H9 (cell line): ENCODE measurements around the gene SLC35E4. TPM values are rescaled to one million over a fixed set of nuclear protein-coding genes. Genes with fewer than 3 reads are reported as not detected.

Experiments
- DNase-seq: peaks from one replicate; pipeline ENCODE4 v3.0.0-alpha.2; 2017
- H2AFZ ChIP-seq: one replicate; pipeline ENCODE4 v1.6.1; 2013; ENCODE audit warnings: mild to moderate bottlenecking, low read length, control low read depth, moderate library complexity
- H2AK5ac ChIP-seq: 2 replicates; pipeline ENCODE4 v1.6.1; 2013; ENCODE audit warnings: low read length, control low read depth, mixed read lengths; ENCODE audit not compliant: insufficient read length
- H2BK120ac ChIP-seq: one replicate; pipeline ENCODE4 v1.6.1; 2013; ENCODE audit warnings: low read depth, mild to moderate bottlenecking, low read length, control low read depth, inconsistent platforms; ENCODE audit not compliant: poor library complexity, severe bottlenecking
- H2BK12ac ChIP-seq: 2 replicates; pipeline ENCODE4 v1.6.1; 2013; ENCODE audit warnings: low read length, control low read depth, mixed read lengths, low read depth; ENCODE audit not compliant: insufficient read length
- H2BK15ac ChIP-seq: 2 replicates; pipeline ENCODE4 v1.6.1; 2013; ENCODE audit warnings: low read depth, low read length, control low read depth
- H2BK20ac ChIP-seq: one replicate; pipeline ENCODE4 v1.6.1; 2013; ENCODE audit warnings: low read depth, mild to moderate bottlenecking, low read length, control low read depth, inconsistent platforms; ENCODE audit not compliant: poor library complexity, severe bottlenecking
- H2BK5ac ChIP-seq: 2 replicates; pipeline ENCODE4 v1.6.1; 2013; ENCODE audit warnings: low read length, control low read depth, mixed read lengths; ENCODE audit not compliant: insufficient read length
- H3K14ac ChIP-seq: 2 replicates; pipeline ENCODE4 v1.6.1; 2013; ENCODE audit warnings: low read length, control low read depth; ENCODE audit not compliant: insufficient read depth
- H3K18ac ChIP-seq: 2 replicates; pipeline ENCODE4 v1.6.1; 2013; ENCODE audit warnings: low read depth, mild to moderate bottlenecking, mixed read lengths, low read length, control low read depth; ENCODE audit not compliant: insufficient read length
- H3K23ac ChIP-seq: 2 replicates; pipeline ENCODE4 v1.6.1; 2013; ENCODE audit warnings: low read length, control low read depth, mixed read lengths, low read depth; ENCODE audit not compliant: insufficient read length
- H3K23me2 ChIP-seq: 2 replicates; pipeline ENCODE4 v1.6.1; 2013; ENCODE audit warnings: low read depth, mild to moderate bottlenecking, mixed read lengths, low read length, control low read depth; ENCODE audit not compliant: insufficient read length, poor library complexity, severe bottlenecking
- H3K27ac ChIP-seq: 2 replicates; pipeline ENCODE4 v1.5.1; 2013; ENCODE audit warnings: low read length, control low read depth, mixed read lengths, low read depth; ENCODE audit not compliant: insufficient read length
- H3K27me3 ChIP-seq: 2 replicates; pipeline ENCODE4 v1.6.1; 2013; ENCODE audit warnings: low read length, control low read depth, inconsistent platforms; ENCODE audit not compliant: insufficient read depth
- H3K4ac ChIP-seq: 2 replicates; pipeline ENCODE4 v1.6.1; 2013; ENCODE audit warnings: low read depth, mild to moderate bottlenecking, control low read depth, inconsistent platforms, low read length, moderate library complexity
- H3K4me1 ChIP-seq: 2 replicates; pipeline ENCODE4 v1.6.1; 2013; ENCODE audit warnings: low read length, control low read depth, inconsistent platforms; ENCODE audit not compliant: insufficient read depth
- H3K4me2 ChIP-seq: 2 replicates; pipeline ENCODE4 v1.6.1; 2013; ENCODE audit warnings: low read length, control low read depth, mixed read lengths; ENCODE audit not compliant: insufficient read length, insufficient read depth
- H3K56ac ChIP-seq: 2 replicates; pipeline ENCODE4 v1.6.1; 2013; ENCODE audit warnings: low read depth, mild to moderate bottlenecking, mixed read lengths, low read length, control low read depth; ENCODE audit not compliant: insufficient read length
- H3K79me1 ChIP-seq: 2 replicates; pipeline ENCODE4 v1.6.1; 2013; ENCODE audit warnings: low read depth, mild to moderate bottlenecking, moderate library complexity, low read length, control low read depth, inconsistent platforms; ENCODE audit not compliant: insufficient read depth, poor library complexity, severe bottlenecking
- H3K79me2 ChIP-seq: 2 replicates; pipeline ENCODE4 v1.6.1; 2013; ENCODE audit warnings: low read length, control low read depth, inconsistent platforms; ENCODE audit not compliant: insufficient read depth
- H3K9ac ChIP-seq: 2 replicates; pipeline ENCODE4 v1.6.1; 2013; ENCODE audit warnings: low read length, control low read depth, mixed read lengths; ENCODE audit not compliant: insufficient read length; ENCODE audit errors: extremely low read depth
- H3K9me3 ChIP-seq: one replicate; pipeline ENCODE4 v1.6.1; 2013; ENCODE audit warnings: low read depth, low read length, inconsistent platforms; ENCODE audit not compliant: control insufficient read depth
- H3T11ph ChIP-seq: one replicate; pipeline ENCODE4 v1.6.1; 2013; ENCODE audit warnings: mild to moderate bottlenecking, low read length, control low read depth, inconsistent platforms
- H4K20me1 ChIP-seq: one replicate; pipeline ENCODE4 v1.6.1; 2013; ENCODE audit not compliant: control insufficient read depth, insufficient read length, insufficient read depth
- H4K5ac ChIP-seq: 2 replicates; pipeline ENCODE4 v1.6.1; 2013; ENCODE audit warnings: low read depth, mild to moderate bottlenecking, mixed read lengths, low read length, control low read depth; ENCODE audit not compliant: insufficient read length
- H4K8ac ChIP-seq: replicated peaks from 2 replicates; pipeline ENCODE4 v1.6.1; 2013; ENCODE audit warnings: low read length, control low read depth, mixed read lengths, low read depth; ENCODE audit not compliant: insufficient read length
- H4K91ac ChIP-seq: 2 replicates; pipeline ENCODE4 v1.6.1; 2013; ENCODE audit warnings: low read depth, mild to moderate bottlenecking, moderate library complexity, mixed read lengths, low read length, control low read depth; ENCODE audit not compliant: insufficient read length
- H3K27ac Mint-ChIP-seq, 3 experiments: 2 replicates in 2 of 3; 3 replicates in 1 of 3; pipeline ENCODE4 v1.8.0; 2020 to 2021; ENCODE audit warnings: mixed read lengths in 3 of 3, mild to moderate bottlenecking in 1 of 3, moderate library complexity in 1 of 3
- H3K27me3 Mint-ChIP-seq: 2 replicates; pipeline ENCODE4 v1.8.0; 2021; ENCODE audit warnings: low read depth, mild to moderate bottlenecking, moderate library complexity, mixed read lengths
- H3K36me3 Mint-ChIP-seq, 3 experiments: 2 replicates in 2 of 3; 3 replicates in 1 of 3; pipeline ENCODE4 v1.8.0; 2020 to 2021; ENCODE audit warnings: low read depth in 3 of 3, mixed read lengths in 3 of 3; ENCODE audit not compliant: insufficient read depth in 1 of 3
- H3K4me1 Mint-ChIP-seq, 2 experiments: 2 replicates each; pipeline ENCODE4 v1.8.0; 2020; ENCODE audit warnings: mixed read lengths in 2 of 2
- H3K4me3 Mint-ChIP-seq, 2 experiments: 2 replicates in 1 of 2; 3 replicates in 1 of 2; pipeline ENCODE4 v1.8.0; 2020 to 2021; ENCODE audit warnings: mild to moderate bottlenecking in 2 of 2, mixed read lengths in 2 of 2, moderate library complexity in 1 of 2
- H3K9me3 Mint-ChIP-seq, 2 experiments: 2 replicates in 1 of 2; 3 replicates in 1 of 2; pipeline ENCODE4 v1.8.0; 2020; ENCODE audit warnings: mild to moderate bottlenecking in 2 of 2, mixed read lengths in 2 of 2, moderate library complexity in 1 of 2
- WGBS: extraction: QIAGEN DNeasy Blood & Tissue Kit; methylation state at CpG from one replicate; pipeline ENCODE4 v1.1.7; 2013; ENCODE audit warnings: missing lambda C conversion rate, low lambda C conversion rate, mixed read lengths; ENCODE audit not compliant: insufficient read length; ENCODE audit errors: extremely low coverage; 5-methylcytosine and 5-hydroxymethylcytosine counted together
- total RNA-seq: library from RNA; stranded (reverse); gene quantifications from 2 replicates; pipeline ENCODE4 v1.2.1, GENCODE V29; 2021
- TF ChIP-seq, protein P1 (sequence below): fragments of 200-600 bp; sonication (generic); conservative IDR thresholded peaks from 3 replicates; pipeline ENCODE4 v1.8.0; 2021; ENCODE audit warnings: antibody characterized with exemption, mild to moderate bottlenecking

SLC35E4 gene
- total RNA-seq, 1 experiment from 2014 or later = 3.7 TPM

DNA sequence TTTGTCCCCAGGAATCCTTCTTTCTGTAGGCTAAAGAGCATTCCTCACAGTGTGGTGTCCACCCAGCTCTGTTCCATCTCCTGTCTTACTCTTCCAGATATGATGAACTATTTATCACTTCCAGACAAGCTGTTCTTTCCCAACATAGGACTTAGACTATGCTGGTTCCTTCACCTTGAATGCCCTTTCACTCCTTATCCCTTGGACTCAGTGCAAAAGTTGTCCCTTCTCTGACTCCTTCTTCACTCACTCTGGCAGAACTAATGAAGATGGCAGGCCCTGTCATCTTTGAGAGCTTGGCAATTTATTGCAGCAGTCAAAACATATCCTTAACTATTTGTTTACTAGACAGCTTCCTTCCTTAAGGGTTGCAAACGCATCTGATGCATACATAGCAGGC is 55.6 kb downstream of the SLC35E4 start:
- H3K56ac ChIP-seq = no peak overlapping the region
- no peaks in the 10 kb centered on the region for H3K9me3 Mint-ChIP-seq
- no peak overlapping the region for H2AFZ ChIP-seq
- no peak overlapping the region for H3K18ac ChIP-seq
- H3K23me2 ChIP-seq = peaks cover 6% of the 10 kb centered on the region
- no peak overlapping the region for H3K9ac ChIP-seq
- no peaks in the 10 kb centered on the region for H3K79me1 ChIP-seq
- H4K91ac ChIP-seq = no peak overlapping the region
- H3T11ph ChIP-seq = no peak overlapping the region
- no peak overlapping the region; a peak in 1 of 7 replicates for H3K27ac Mint-ChIP-seq
- H2BK20ac ChIP-seq = no peak overlapping the region
- H4K5ac ChIP-seq = no peak overlapping the region
- H2BK120ac ChIP-seq = no peak overlapping the region
- no peak overlapping the region for H4K8ac ChIP-seq
- peaks cover 14% of the 10 kb centered on the region for H3K27me3 Mint-ChIP-seq
- H3K4me3 Mint-ChIP-seq = no peak overlapping the region
- H3K14ac ChIP-seq = no peak overlapping the region
- DNase-seq = no peak
- H3K36me3 Mint-ChIP-seq = no peaks in the 10 kb centered on the region; a peak in 1 of 7 replicates
- H3K27ac ChIP-seq = no peak overlapping the region
- H3K27me3 ChIP-seq = peaks cover 9% of the 10 kb centered on the region; the same call in 1 of the 2 replicates
- no peak overlapping the region for H2BK12ac ChIP-seq
- H2BK15ac ChIP-seq = no peak overlapping the region
- H3K23ac ChIP-seq = no peak overlapping the region
- H3K4me1 ChIP-seq = no peaks in the 10 kb centered on the region; the same call in 1 of the 2 replicates
- peaks cover 12 to 17% of the 10 kb centered on the region in 2 experiments for H3K4me1 Mint-ChIP-seq
- no peak overlapping the region for H3K4ac ChIP-seq
- H2AK5ac ChIP-seq = no peak overlapping the region
- no peaks in the 10 kb centered on the region for H3K9me3 ChIP-seq
- TF ChIP-seq, protein P1, sequence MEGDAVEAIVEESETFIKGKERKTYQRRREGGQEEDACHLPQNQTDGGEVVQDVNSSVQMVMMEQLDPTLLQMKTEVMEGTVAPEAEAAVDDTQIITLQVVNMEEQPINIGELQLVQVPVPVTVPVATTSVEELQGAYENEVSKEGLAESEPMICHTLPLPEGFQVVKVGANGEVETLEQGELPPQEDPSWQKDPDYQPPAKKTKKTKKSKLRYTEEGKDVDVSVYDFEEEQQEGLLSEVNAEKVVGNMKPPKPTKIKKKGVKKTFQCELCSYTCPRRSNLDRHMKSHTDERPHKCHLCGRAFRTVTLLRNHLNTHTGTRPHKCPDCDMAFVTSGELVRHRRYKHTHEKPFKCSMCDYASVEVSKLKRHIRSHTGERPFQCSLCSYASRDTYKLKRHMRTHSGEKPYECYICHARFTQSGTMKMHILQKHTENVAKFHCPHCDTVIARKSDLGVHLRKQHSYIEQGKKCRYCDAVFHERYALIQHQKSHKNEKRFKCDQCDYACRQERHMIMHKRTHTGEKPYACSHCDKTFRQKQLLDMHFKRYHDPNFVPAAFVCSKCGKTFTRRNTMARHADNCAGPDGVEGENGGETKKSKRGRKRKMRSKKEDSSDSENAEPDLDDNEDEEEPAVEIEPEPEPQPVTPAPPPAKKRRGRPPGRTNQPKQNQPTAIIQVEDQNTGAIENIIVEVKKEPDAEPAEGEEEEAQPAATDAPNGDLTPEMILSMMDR = no peak
- WGBS = no CpG with 5 or more reads among the region's 1 CpG
- no peaks in the 10 kb centered on the region for H3K79me2 ChIP-seq
- no peak overlapping the region for H3K4me2 ChIP-seq
- no peak overlapping the region for H2BK5ac ChIP-seq
- no peaks in the 10 kb centered on the region for H4K20me1 ChIP-seq
